Tibial nerve (tissue), 4 donors: ENCODE data around the gene CCBE1. TPM values are rescaled to one million over a fixed set of nuclear protein-coding genes. Genes with fewer than 3 reads are reported as not detected.

ENCODE experiments used
- DNase-seq, 2 donors: peaks; one replicate each; pipeline ENCODE4 v3.0.0-alpha.2; 2019; ENCODE audit warnings: low spot score in 2 of 2
- H3K27ac ChIP-seq, 4 donors: fragments of 200-600 bp; sonication (generic) in 3 of 4; one replicate each; pipeline ENCODE4 v1.5.1; 2017 to 2019; ENCODE audit warnings: mild to moderate bottlenecking in 1 of 4
- H3K27me3 ChIP-seq, 2 donors: fragments of 200-600 bp; sonication (generic) in 1 of 2; one replicate each; pipeline versions ENCODE4 v1.5.1 to v1.6.0; 2017 to 2019
- H3K36me3 ChIP-seq, 3 donors: fragments of 200-600 bp; sonication (generic); one replicate each; pipeline ENCODE4 v1.5.1; 2018 to 2019
- H3K4me1 ChIP-seq, 4 donors: fragments of 200-600 bp; sonication (generic) in 3 of 4; one replicate each; pipeline ENCODE4 v1.5.1; 2017 to 2019
- H3K4me3 ChIP-seq, 4 donors: fragments of 200-600 bp; sonication (generic) in 3 of 4; one replicate each; pipeline ENCODE4 v1.5.1; 2017 to 2019; ENCODE audit warnings: mild to moderate bottlenecking in 1 of 4, moderate library complexity in 1 of 4
- H3K9me3 ChIP-seq, 4 donors: fragments of 200-600 bp; sonication (generic) in 3 of 4; one replicate each; pipeline ENCODE4 v1.5.1; 2017 to 2019
- CTCF ChIP-seq, 5 experiments: fragments of 200-600 bp in 3 of 5; fragments of 450-650 bp in 2 of 5; sonication (generic) in 3 of 5; IDR thresholded peaks; one replicate each; pipeline ENCODE4 v1.5.1; 2016 to 2019; ENCODE audit warnings: antibody characterized with exemption in 5 of 5, mild to moderate bottlenecking in 3 of 5, moderate library complexity in 2 of 5
- EP300 ChIP-seq, 2 donors: sonication (generic); formaldehyde crosslinking; IDR thresholded peaks; one replicate each; pipeline ENCODE4 v1.6.1; 2017; ENCODE audit warnings: antibody characterized with exemption in 2 of 2, mild to moderate bottlenecking in 1 of 2
- POLR2A ChIP-seq, 2 donors: fragments of 450-650 bp; IDR thresholded peaks; one replicate each; pipeline ENCODE4 v1.6.1; 2017; ENCODE audit warnings: antibody characterized with exemption in 2 of 2, mild to moderate bottlenecking in 2 of 2, moderate library complexity in 2 of 2
- WGBS, 2 donors: methylation state at CpG; one replicate each; pipeline ENCODE4 v1.1.5; 2018; 5-methylcytosine and 5-hydroxymethylcytosine counted together
- total RNA-seq, 4 donors: library from RNA; depleted of rRNA; stranded (reverse); fragments of >200 nt; gene quantifications; one replicate each; pipeline ENCODE4 v1.1.0, GENCODE V29; 2016

The CCBE1 gene
- total RNA-seq, 4 donors from 2014 or later = 0.30 to 3.9 (median 1.3) TPM

- no peaks in the 10 kb centered on the region for H3K36me3 ChIP-seq
- no peaks in the 10 kb centered on the region for H3K27me3 ChIP-seq
- WGBS, 2 donors = 66 to 76% methylated on average over 13 of the region's 13 CpGs
- H3K27ac ChIP-seq = no peak overlapping the region
- H3K4me1 ChIP-seq = no peaks in the 10 kb centered on the region
- DNase-seq = no peak
- TF ChIP-seq POLR2A (IDR thresholded peaks at IDR 0.05) (no peak), EP300 (IDR thresholded peaks at IDR 0.05) (no peak), CTCF (IDR thresholded peaks at IDR 0.05) (no peak)
- no peak overlapping the region for H3K4me3 ChIP-seq
- H3K9me3 ChIP-seq = no peaks in the 10 kb centered on the region
These were observed 91.5 kb downstream of the CCBE1 start for GRCh38 chr18:59605633-59606192.

GRCh38 chr18:59604877-59605276 is 92.3 kb downstream of the CCBE1 start:
- Histone ChIP-seq H3K27ac (no peak overlapping the region), H3K9me3 (no peaks in the 10 kb centered on the region), H3K36me3 (no peaks in the 10 kb centered on the region), H3K4me1 (no peaks in the 10 kb centered on the region), H3K27me3 (no peaks in the 10 kb centered on the region), H3K4me3 (no peak overlapping the region)
- no peak for DNase-seq
- WGBS, 2 donors = 92 to 93% methylated on average over 3 of the region's 3 CpGs
- TF ChIP-seq EP300 (IDR thresholded peaks at IDR 0.05) = no peak
- TF ChIP-seq POLR2A (IDR thresholded peaks at IDR 0.05) = no peak

- 78 to 88% methylated on average over 3 of the region's 3 CpGs for WGBS, 2 donors
- Histone ChIP-seq H3K27ac (no peak overlapping the region), H3K36me3 (no peaks in the 10 kb centered on the region), H3K4me3 (no peak overlapping the region), H3K4me1 (peaks cover 0 to 12% (median 0%) of the 10 kb centered on the region in 4 donors), H3K27me3 (no peaks in the 10 kb centered on the region), H3K9me3 (no peaks in the 10 kb centered on the region)
- TF ChIP-seq POLR2A (IDR thresholded peaks at IDR 0.05) = no peak
- TF ChIP-seq EP300 (IDR thresholded peaks at IDR 0.05) = no peak
- DNase-seq = no peak
These were observed 100.2 kb downstream of the CCBE1 start for GRCh38 chr18:59597049-59597448.

- Histone ChIP-seq H3K27me3 (no peaks in the 10 kb centered on the region), H3K4me3 (no peak overlapping the region), H3K36me3 (no peaks in the 10 kb centered on the region), H3K9me3 (no peaks in the 10 kb centered on the region), H3K4me1 (peaks cover 0 to 12% (median 0%) of the 10 kb centered on the region in 4 donors), H3K27ac (no peak overlapping the region)
- DNase-seq = no peak
- TF ChIP-seq POLR2A (IDR thresholded peaks at IDR 0.05) (no peak), EP300 (IDR thresholded peaks at IDR 0.05) (no peak), CTCF (IDR thresholded peaks at IDR 0.05) (no peak)
These were observed 103.9 kb downstream of the CCBE1 start for GRCh38 chr18:59593291-59593717.

- Histone ChIP-seq H3K36me3 (no peaks in the 10 kb centered on the region), H3K9me3 (no peaks in the 10 kb centered on the region), H3K4me1 (peaks cover 0 to 12% (median 0%) of the 10 kb centered on the region in 4 donors), H3K27ac (no peak overlapping the region), H3K27me3 (no peaks in the 10 kb centered on the region), H3K4me3 (no peak overlapping the region)
- TF ChIP-seq POLR2A (IDR thresholded peaks at IDR 0.05) (no peak), CTCF (IDR thresholded peaks at IDR 0.05) (no peak), EP300 (IDR thresholded peaks at IDR 0.05) (no peak)
- no peak for DNase-seq
- 92 to 93% methylated on average over 3 of the region's 3 CpGs for WGBS, 2 donors
These were observed 104.6 kb downstream of the CCBE1 start for GRCh38 chr18:59592624-59593023.

- H3K27me3 ChIP-seq = no peaks in the 10 kb centered on the region
- H3K4me3 ChIP-seq = no peak overlapping the region
- WGBS, 2 donors = 35 to 88% methylated on average over 1 of the region's 1 CpG
- no peak for TF ChIP-seq CTCF (IDR thresholded peaks at IDR 0.05)
- no peak for TF ChIP-seq EP300 (IDR thresholded peaks at IDR 0.05)
- TF ChIP-seq POLR2A (IDR thresholded peaks at IDR 0.05) = no peak
- no peaks in the 10 kb centered on the region for H3K4me1 ChIP-seq
- H3K27ac ChIP-seq = no peak overlapping the region
- no peak for DNase-seq
- H3K9me3 ChIP-seq = no peaks in the 10 kb centered on the region
- H3K36me3 ChIP-seq = no peaks in the 10 kb centered on the region
These were observed 114.8 kb downstream of the CCBE1 start for GRCh38 chr18:59582395-59582794.
